ENCODE measurements around the gene ZSWIM8.
"Not testable (repeated sequence)": the region's sequence is repeated elsewhere in the genome, so short reads cannot be mapped to it uniquely, and the experiment has no call there.

The ZSWIM8 gene

GRCh38 chr10:73817826-73818225 is 32.4 kb downstream of the ZSWIM8 start:
- DNase-seq: no peak

- no peak for DNase-seq
Measured at GRCh38 chr10:73818402-73818801, 33.0 kb downstream of the ZSWIM8 start.

GRCh38 chr10:73819081-73819480 is 33.7 kb downstream of the ZSWIM8 start:
- DNase-seq: no peak

- DNase-seq: no peak
Measured at GRCh38 chr10:73819513-73820093, 34.2 kb downstream of the ZSWIM8 start.

GRCh38 chr10:73823391-73823790 is 38.0 kb downstream of the ZSWIM8 start:
- no peak for DNase-seq

- no peak for DNase-seq
Measured at GRCh38 chr10:73824146-73824725, 38.8 kb downstream of the ZSWIM8 start.

GRCh38 chr10:73827346-73828089 is 42.1 kb downstream of the ZSWIM8 start:
- no peak for DNase-seq

GRCh38 chr10:73828161-73828560 is 42.8 kb downstream of the ZSWIM8 start:
- DNase-seq: no peak

- not testable (repeated sequence) for DNase-seq
Measured at GRCh38 chr10:73829090-73829489, 43.7 kb downstream of the ZSWIM8 start.

- no peak for DNase-seq
Measured at GRCh38 chr10:73836427-73836980, 51.1 kb downstream of the ZSWIM8 start.

- no peak for DNase-seq
Measured at GRCh38 chr10:73837072-73837471, 51.7 kb downstream of the ZSWIM8 start.

- no peak for DNase-seq
Measured at GRCh38 chr10:73838008-73838567, 52.7 kb downstream of the ZSWIM8 start.

GRCh38 chr10:73838827-73839226 is 53.4 kb downstream of the ZSWIM8 start:
- DNase-seq: no peak

- no peak for DNase-seq
Measured at GRCh38 chr10:73839276-73839966, 54.0 kb downstream of the ZSWIM8 start.

- no peak for DNase-seq
Measured at GRCh38 chr10:73840056-73840402, 54.6 kb downstream of the ZSWIM8 start.

GRCh38 chr10:73840403-73841060 is 55.1 kb downstream of the ZSWIM8 start:
- DNase-seq: no peak

GRCh38 chr10:73841061-73841421 is 55.6 kb downstream of the ZSWIM8 start:
- no peak for DNase-seq

- no peak for DNase-seq
Measured at GRCh38 chr10:73841526-73842285, 56.3 kb downstream of the ZSWIM8 start.

- DNase-seq: no peak
Measured at GRCh38 chr10:73842349-73842748, 56.9 kb downstream of the ZSWIM8 start.

GRCh38 chr10:73843261-73843660 is 57.9 kb downstream of the ZSWIM8 start:
- DNase-seq: no peak

GRCh38 chr10:73847031-73847430 is 61.6 kb downstream of the ZSWIM8 start:
- no peak for DNase-seq
